ENCODE measurements around the gene SLC17A1.

Gene SLC17A1, protein sequence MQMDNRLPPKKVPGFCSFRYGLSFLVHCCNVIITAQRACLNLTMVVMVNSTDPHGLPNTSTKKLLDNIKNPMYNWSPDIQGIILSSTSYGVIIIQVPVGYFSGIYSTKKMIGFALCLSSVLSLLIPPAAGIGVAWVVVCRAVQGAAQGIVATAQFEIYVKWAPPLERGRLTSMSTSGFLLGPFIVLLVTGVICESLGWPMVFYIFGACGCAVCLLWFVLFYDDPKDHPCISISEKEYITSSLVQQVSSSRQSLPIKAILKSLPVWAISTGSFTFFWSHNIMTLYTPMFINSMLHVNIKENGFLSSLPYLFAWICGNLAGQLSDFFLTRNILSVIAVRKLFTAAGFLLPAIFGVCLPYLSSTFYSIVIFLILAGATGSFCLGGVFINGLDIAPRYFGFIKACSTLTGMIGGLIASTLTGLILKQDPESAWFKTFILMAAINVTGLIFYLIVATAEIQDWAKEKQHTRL

GRCh38 chr6:25831532-25832306 lies at the start of gene SLC17A1:
TSS of gene SLC17A1 (minus strand) at chr6:25832052. CDS start at chr6:25830557, 1,495 bp downstream.
- DNase-seq (ENCODE audit: low read depth in 3 of 3) = no peak

DNA sequence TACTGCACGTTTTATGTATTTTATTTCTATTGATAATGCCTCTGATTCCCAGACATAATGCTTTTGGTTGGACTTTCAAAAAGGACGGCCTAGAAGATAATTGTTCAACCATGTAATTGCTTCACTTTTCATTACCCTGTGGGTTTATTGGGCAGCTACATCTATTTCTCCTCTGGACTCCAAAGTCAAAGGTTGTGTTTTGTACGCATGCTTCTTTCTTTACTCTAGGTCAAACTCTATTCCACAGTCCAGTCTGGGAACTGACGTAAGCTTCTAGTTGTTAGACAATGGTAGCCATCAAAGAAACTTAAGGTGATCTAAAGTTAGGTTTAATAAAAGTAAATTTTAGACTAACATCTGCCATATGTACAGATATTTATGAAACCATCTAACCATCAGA lies 48.7 kb upstream of the SLC17A1 start:
- DNase-seq (ENCODE audit: low read depth in 3 of 3) = no peak

- DNase-seq (ENCODE audit: low read depth in 3 of 3) = no peak
Observed at GRCh38 chr6:25878721-25879322, 47.0 kb upstream of the SLC17A1 start.

DNA sequence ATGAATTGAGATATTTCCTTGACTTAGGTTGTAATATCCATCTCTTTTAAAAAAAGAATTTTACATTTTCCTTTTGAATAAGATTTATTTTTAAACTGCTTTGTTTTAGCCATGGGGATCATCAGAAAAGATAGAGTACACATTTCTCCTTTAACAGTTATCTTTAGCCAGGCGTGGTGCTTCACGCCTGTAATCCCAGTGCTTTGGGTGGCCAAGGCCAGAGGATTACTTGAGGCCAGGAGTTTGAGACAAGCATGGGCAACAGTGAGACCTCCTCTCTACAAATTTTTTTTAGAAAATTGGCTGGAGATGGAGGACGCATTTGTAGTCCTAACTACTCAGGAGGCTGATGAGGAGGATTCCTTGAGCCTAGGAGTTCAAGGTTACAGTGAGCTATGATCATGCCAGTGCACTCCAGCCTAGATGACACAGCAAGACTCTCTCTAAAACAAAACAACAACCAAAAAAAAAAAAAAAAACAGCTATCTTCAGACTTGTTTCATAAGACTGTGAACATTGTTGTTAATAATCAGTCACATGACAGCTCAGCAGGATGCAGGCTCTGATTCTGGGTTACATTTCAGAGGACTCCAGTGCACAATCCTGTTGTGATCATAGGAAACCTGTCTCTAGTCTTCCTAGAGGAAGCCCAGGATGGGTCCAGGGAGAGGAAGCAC lies 44.2 kb upstream of the SLC17A1 start:
- DNase-seq (ENCODE audit: low read depth in 3 of 3) = no peak

DNA sequence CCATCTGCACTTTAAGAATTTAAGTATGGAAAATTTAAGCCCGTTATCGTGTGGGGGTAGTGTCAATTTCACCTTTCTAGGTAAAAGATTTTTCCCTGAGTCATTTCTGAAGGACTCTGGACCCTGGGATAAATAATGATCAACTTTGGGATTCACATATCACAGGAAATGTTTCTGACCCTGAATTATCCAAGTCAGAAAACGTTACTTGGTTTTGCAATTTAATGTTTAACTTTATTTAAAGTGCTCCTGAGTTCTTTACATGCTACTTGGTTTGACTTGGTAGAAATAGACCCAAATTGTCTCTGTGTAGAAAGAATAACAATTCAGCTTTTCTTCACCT lies 43.7 kb upstream of the SLC17A1 start:
- DNase-seq (ENCODE audit: low read depth in 3 of 3) = no peak

DNA sequence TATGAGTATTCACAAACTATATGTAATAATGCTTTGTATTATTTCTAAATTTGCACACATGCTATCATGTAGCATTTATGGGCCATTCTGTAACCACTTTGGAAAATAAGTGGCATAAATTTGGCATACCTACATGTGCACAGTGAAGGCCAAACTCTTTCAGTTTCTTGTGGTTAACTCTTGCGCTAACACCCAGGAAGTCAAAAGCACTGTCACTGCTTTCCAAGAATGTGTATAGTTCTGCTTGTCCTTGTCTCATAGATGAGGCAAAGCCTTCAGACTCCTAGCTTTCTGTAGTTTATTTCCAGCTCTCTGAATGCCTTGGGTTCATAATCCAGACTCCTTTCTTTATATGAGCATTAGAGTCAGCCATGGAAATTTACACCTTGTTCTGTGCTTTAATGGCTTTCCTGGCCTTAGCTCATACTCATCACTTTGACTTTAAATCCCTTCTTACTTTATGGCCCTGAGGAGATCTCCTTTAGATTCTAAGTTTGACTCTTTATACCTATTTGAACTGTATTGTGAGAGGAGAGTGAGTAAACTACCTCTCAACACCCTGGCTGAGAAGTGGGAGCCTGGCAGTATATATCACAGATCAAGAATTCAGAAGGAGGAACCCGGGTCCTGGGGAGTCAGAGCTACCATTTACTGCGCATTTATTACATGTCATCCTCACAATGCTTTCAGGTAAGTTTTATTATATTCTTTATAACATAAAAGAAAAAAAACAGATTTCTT lies 43.1 kb upstream of the SLC17A1 start:
- no peak for DNase-seq (ENCODE audit: low read depth in 3 of 3)

- no peak for DNase-seq (ENCODE audit: low read depth in 3 of 3)
Observed at GRCh38 chr6:25874118-25874517, 42.3 kb upstream of the SLC17A1 start, which contains the start of gene SLC17A3. TSS of gene SLC17A3 (minus strand) at chr6:25874243. CDS start at chr6:25868387, 5,856 bp downstream.

- DNase-seq (ENCODE audit: low read depth in 3 of 3) = no peak
Observed at GRCh38 chr6:25872814-25873213, 41.0 kb upstream of the SLC17A1 start.

- no peak for DNase-seq (ENCODE audit: low read depth in 3 of 3)
Observed at GRCh38 chr6:25869840-25870239, 38.0 kb upstream of the SLC17A1 start.

- DNase-seq (ENCODE audit: low read depth in 3 of 3) = no peak
Observed at GRCh38 chr6:25868436-25869183, 36.8 kb upstream of the SLC17A1 start.

GRCh38 chr6:25866011-25866410 lies 34.2 kb upstream of the SLC17A1 start:
- DNase-seq (ENCODE audit: low read depth in 3 of 3) = no peak

DNA sequence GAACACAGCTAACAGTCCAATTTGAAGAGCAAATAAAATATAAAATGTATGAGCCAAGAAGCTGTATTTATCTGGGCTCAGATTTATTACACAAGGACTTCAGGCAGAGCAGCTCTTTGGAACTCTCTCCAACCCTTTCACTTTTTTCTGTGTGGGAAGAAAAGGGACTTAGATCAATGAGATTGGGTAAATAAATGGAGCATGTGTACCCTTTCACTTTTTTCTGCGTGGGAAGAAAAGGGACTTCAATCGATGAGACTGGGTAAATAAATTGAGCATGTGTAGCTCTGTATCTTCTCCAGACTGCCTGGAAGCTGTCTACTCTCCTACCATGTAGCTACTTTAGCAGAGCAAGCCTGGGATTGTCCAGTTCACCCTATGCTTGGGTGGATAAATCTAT lies 31.5 kb upstream of the SLC17A1 start:
- DNase-seq (ENCODE audit: low read depth in 3 of 3) = no peak

GRCh38 chr6:25862199-25862598 lies 30.3 kb upstream of the SLC17A1 start:
- no peak for DNase-seq (ENCODE audit: low read depth in 3 of 3)

DNA sequence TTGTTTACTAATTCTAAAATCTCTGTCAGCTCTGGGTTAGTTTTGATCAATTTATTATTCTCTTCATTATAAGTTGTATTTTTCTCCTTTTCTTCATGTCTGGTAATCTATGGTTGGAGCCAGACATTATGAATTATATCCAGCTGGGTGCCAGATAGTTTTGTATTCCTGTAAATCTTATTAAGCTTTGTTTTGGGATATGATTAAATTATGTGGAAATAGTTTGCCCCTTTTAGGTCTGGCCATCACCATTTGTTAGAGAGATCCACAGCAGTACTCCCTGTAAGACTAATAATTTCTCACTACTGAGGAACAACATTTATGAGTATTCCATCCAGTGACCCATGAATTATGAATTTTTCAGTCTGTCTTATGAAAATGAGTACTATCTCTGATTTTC lies 20.9 kb upstream of the SLC17A1 start:
- no peak for DNase-seq (ENCODE audit: low read depth in 3 of 3)

GRCh38 chr6:25851961-25852360 lies 20.1 kb upstream of the SLC17A1 start:
- no peak for DNase-seq (ENCODE audit: low read depth in 3 of 3)

DNA sequence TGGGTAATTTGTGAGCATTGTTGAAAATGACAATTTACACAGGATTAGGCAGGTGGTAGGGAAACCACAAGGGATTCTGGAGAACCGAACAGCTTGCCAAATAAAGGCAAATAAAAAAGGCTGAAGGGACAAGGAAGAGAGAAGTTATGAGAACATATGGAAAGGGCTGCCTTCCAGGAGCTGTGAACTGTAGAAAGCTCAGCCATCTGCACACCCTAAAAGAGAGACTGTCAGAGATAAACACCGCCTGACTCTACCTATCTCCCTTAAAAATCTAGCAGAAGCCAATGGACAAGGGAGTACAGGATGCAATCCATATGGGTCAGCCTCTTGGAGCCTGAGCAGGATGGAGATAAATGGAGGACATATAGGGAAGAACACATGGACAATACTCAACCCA lies 12.7 kb upstream of the SLC17A1 start:
- no peak for DNase-seq (ENCODE audit: low read depth in 3 of 3)

GRCh38 chr6:25842526-25842925 lies 10.7 kb upstream of the SLC17A1 start:
- DNase-seq (ENCODE audit: low read depth in 3 of 3) = no peak

DNA sequence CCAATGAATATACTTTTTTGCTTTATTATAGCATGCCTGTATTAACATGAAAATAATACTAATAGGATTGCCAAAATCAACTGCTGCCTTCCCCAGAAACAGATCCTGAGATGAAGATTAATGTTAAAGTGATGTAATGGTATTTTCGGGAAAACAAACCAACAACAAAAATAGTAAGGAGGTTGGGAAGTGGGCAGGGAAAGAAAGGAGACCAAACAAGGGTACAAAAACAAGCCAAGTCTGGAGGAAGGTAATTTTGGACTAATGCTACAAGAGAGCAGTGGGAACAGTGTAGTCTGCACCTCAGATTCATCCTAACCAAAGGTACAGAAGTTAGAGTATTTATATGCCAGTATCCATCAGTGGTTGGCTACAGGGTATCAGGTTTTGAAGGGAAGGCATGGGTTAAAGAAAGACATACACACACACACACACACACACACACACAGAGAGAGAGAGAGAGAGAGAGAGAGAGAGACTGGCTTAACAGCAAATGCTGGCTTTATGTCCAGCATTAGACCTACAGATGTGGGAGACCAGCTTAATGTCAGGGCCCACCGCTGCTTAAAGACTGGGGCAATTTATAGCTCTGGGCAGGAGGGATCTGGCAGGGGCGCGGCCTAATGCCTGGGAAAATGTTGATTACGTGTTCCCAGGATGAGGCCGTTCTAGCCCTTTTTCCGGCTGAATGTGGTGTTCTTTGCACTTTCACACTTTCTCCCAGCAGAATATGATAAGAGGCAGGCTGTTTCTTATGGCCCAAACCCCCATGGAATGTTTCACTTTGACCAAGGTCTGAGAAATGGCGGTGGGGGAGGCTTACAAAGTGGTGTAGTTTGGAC lies 3.8 kb upstream of the SLC17A1 start:
- no peak for DNase-seq (ENCODE audit: low read depth in 3 of 3)

DNA sequence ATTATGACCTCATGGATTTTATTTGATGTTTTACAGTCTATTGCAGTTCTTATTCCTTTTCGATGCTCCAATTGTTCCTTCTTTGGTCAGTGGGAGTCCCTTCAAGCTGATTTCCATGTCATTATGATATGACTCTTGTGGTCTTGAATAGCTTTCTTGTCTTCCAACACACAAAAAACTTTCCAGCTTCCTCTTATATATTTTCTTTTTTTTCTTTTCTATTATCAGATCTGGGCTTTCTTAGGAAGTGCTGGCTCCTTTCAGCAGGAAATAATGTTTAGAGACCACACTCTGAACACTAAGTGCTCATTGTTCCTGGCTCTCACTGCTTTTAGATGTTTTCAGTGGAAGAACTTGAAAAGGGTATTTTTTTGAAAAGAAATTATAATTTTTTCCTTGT lies 3.1 kb upstream of the SLC17A1 start:
- no peak for DNase-seq (ENCODE audit: low read depth in 3 of 3)

DNA sequence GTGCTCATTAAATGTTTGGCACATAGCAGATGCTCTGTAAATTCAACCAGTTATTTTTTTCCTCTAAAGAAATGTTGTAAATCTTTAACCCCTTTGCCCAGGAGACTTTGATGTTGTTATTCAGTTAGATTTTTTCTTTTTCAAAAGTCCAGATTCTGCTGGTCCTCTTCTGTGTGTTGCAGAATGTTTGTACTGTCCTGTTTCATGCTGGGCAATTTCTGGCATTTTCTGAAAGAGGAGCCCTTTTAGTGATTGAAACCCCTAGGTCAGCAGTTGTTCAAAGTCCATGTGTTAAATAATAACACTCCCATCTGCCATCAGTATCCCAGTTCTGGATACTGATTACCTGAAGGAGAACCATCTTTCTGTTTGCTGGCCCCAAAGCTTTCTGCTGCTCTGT lies 1.3 kb upstream of the SLC17A1 start:
- DNase-seq (ENCODE audit: low read depth in 3 of 3) = no peak

All from stimulated activated CD4-positive, alpha-beta T cell treated with anti-CD3 and anti-CD28 coated beads, TNF-alpha, amount 100 ng/mL, for 48 hours (primary cell).